ENCODE data around the gene SGCD. TPM values are rescaled to one million over a fixed set of nuclear protein-coding genes. Genes with fewer than 3 reads are reported as not detected.

The SGCD gene
- total RNA-seq, 1 experiment from 2014 or later = not detected

GRCh38 chr5:156716591-156717380 lies 389.8 kb downstream of the SGCD start:
- no peaks in the 10 kb centered on the region for H3K9me3 ChIP-seq (ENCODE audit: control insufficient read depth, insufficient read depth, low read depth, low read length)
- H3K36me3 ChIP-seq (ENCODE audit: control insufficient read depth, insufficient read depth, low read length) = no peaks in the 10 kb centered on the region
- TF ChIP-seq TCF7L2 (IDR thresholded peaks at IDR 0.05; ENCODE audit: low read depth, low read length) (no peak), POLR2AphosphoS5 (IDR thresholded peaks at IDR 0.05; ENCODE audit: low read depth, low read length) (no peak), SIN3A (IDR thresholded peaks at IDR 0.05; ENCODE audit: borderline replicate concordance, insufficient read depth, low read depth, low read length) (no peak), REST (IDR thresholded peaks at IDR 0.05; ENCODE audit: insufficient read depth in 1 of 2, low read depth in 2 of 2, low read length in 1 of 2) (no peak), CTCF (IDR thresholded peaks at IDR 0.05) (no peak)
- in situ Hi-C loops (cut with HindIII; ENCODE audit: low pct_unique_long_range_greater_than_20kb, low sequenced_read_pairs) (no loop called here), intact Hi-C loops (cut with micrococcal nuclease; ENCODE audit: unreplicated experiment) (no loop called here)
- no peaks in the 10 kb centered on the region for H3K27me3 ChIP-seq (ENCODE audit: control insufficient read depth, insufficient read depth, low read length)
- CTCF ChIA-PET = no interaction called here
- no peak overlapping the region for H3K27ac ChIP-seq (ENCODE audit: low read length)
- DNase-seq (ENCODE audit: low read depth, low spot score) (no peak), ATAC-seq (no peak)
- no peak overlapping the region for H3K4me3 ChIP-seq (ENCODE audit: low read depth in 2 of 2, low read length in 2 of 2)
- POLR2A ChIA-PET = no interaction called here
- no TSS peak for BruUV-seq (replicated peaks)
- H3K4me1 ChIP-seq (ENCODE audit: control insufficient read depth, insufficient read depth, low read length) = no peaks in the 10 kb centered on the region

GRCh38 chr5:156718985-156719384 lies 392.0 kb downstream of the SGCD start:
- intact Hi-C loops (cut with micrococcal nuclease; ENCODE audit: unreplicated experiment) = no loop called here
- no TSS peak for BruUV-seq (replicated peaks)
- DNase-seq (ENCODE audit: low read depth, low spot score) (no peak), ATAC-seq (no peak)
- TF ChIP-seq CTCF (IDR thresholded peaks at IDR 0.05) (no peak), REST (IDR thresholded peaks at IDR 0.05; ENCODE audit: insufficient read depth in 1 of 2, low read depth in 2 of 2, low read length in 1 of 2) (no peak), SIN3A (IDR thresholded peaks at IDR 0.05; ENCODE audit: borderline replicate concordance, insufficient read depth, low read depth, low read length) (no peak), TCF7L2 (IDR thresholded peaks at IDR 0.05; ENCODE audit: low read depth, low read length) (no peak), POLR2AphosphoS5 (IDR thresholded peaks at IDR 0.05; ENCODE audit: low read depth, low read length) (no peak)
- CTCF ChIA-PET = interaction anchor here (0.7 kb wide), 1 partner anchor 280 kb away, joined by 7 read pairs; no protein-coding TSS in a partner anchor
- H3K4me1 ChIP-seq (ENCODE audit: control insufficient read depth, insufficient read depth, low read length) = no peaks in the 10 kb centered on the region
- no peak overlapping the region for H3K4me3 ChIP-seq (ENCODE audit: low read depth in 2 of 2, low read length in 2 of 2)
- in situ Hi-C loops (cut with HindIII; ENCODE audit: low pct_unique_long_range_greater_than_20kb, low sequenced_read_pairs) = no loop called here
- no peak overlapping the region for H3K27ac ChIP-seq (ENCODE audit: low read length)
- no peaks in the 10 kb centered on the region for H3K9me3 ChIP-seq (ENCODE audit: control insufficient read depth, insufficient read depth, low read depth, low read length)
- H3K27me3 ChIP-seq (ENCODE audit: control insufficient read depth, insufficient read depth, low read length) = no peaks in the 10 kb centered on the region
- POLR2A ChIA-PET = no interaction called here
- H3K36me3 ChIP-seq (ENCODE audit: control insufficient read depth, insufficient read depth, low read length) = no peaks in the 10 kb centered on the region

Data from Panc1 (cell line).